ENCODE results near the gene VTN.

Gene VTN

GRCh38 chr17:28370035-28370743 is at the start of gene VTN:
Gene VTN (minus strand): TSS chr17:28370307. CDS start chr17:28370203, 104 bp downstream.
- peak in 2 of 3 experiments; percentile 19 to 38 for DNase-seq

- peak; percentile 47 to 80 (median 58) for DNase-seq
Observed at GRCh38 chr17:28416703-28417311, 46.7 kb upstream of the VTN start.

- no peak for DNase-seq
Observed at GRCh38 chr17:28415886-28416285, 45.8 kb upstream of the VTN start.

GRCh38 chr17:28413804-28414203 is 43.7 kb upstream of the VTN start:
- no peak for DNase-seq

GRCh38 chr17:28412099-28412498 is 42.0 kb upstream of the VTN start:
- DNase-seq = no peak

- DNase-seq = no peak
Observed at GRCh38 chr17:28407974-28408306, 37.8 kb upstream of the VTN start.

- peak; percentile 61 to 95 (median 85) for DNase-seq
Observed at GRCh38 chr17:28407130-28407973, 37.2 kb upstream of the VTN start.

- DNase-seq = peak in 2 of 3 experiments; percentile 61 to 85
Observed at GRCh38 chr17:28406473-28406814, 36.3 kb upstream of the VTN start.

GRCh38 chr17:28405632-28406472 is 35.7 kb upstream of the VTN start, which contains the start of gene SLC46A1:
Gene SLC46A1 (minus strand): TSS chr17:28406212. CDS start chr17:28406114, 98 bp downstream.
- DNase-seq = peak; percentile 54 to 87 (median 85)

GRCh38 chr17:28404812-28405570 is 34.9 kb upstream of the VTN start:
- DNase-seq = peak in 2 of 3 experiments; percentile 72 to 74

GRCh38 chr17:28404461-28404811 is 34.3 kb upstream of the VTN start:
- DNase-seq = no peak

GRCh38 chr17:28404007-28404406 is 33.9 kb upstream of the VTN start:
- DNase-seq = no peak

GRCh38 chr17:28402844-28403243 is 32.7 kb upstream of the VTN start:
- no peak for DNase-seq

GRCh38 chr17:28402224-28402630 is 32.1 kb upstream of the VTN start:
- DNase-seq = peak in 2 of 3 experiments; percentile 36 to 71

GRCh38 chr17:28399808-28400207 is 29.7 kb upstream of the VTN start:
- no peak for DNase-seq

GRCh38 chr17:28398280-28398981 is 28.3 kb upstream of the VTN start:
- no peak for DNase-seq

- no peak for DNase-seq
Observed at GRCh38 chr17:28397687-28398279, 27.7 kb upstream of the VTN start.

GRCh38 chr17:28397275-28397674 is 27.2 kb upstream of the VTN start:
- no peak for DNase-seq

GRCh38 chr17:28396635-28397239 is 26.6 kb upstream of the VTN start:
- DNase-seq = no peak

- DNase-seq = no peak
Observed at GRCh38 chr17:28395968-28396367, 25.9 kb upstream of the VTN start.

GRCh38 chr17:28395426-28395825 is 25.3 kb upstream of the VTN start:
- DNase-seq = no peak
